ENCODE data around the gene XPNPEP2.

XPNPEP2 gene

DNA sequence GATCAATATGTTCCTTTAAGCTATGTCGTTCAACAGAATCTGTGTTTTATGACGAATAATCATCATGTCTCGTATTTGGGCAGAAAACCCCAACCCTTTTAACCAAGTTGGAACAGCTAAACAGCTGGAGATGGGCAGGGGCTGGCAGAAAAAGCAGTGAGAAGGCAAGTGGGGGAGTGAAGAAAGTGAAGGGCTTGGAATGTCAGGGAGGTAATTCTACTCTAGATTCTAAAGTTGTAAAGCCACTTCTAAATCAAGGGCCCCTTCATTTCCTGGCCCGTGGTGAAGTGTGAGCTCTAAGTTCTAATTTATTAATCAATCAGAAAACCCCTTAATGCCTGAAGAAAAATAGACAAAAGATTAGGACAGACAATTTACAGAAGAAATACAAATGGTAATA lies 61.4 kb downstream of the XPNPEP2 start:
- DNase-seq (ENCODE audit: low read depth): no peak

DNA sequence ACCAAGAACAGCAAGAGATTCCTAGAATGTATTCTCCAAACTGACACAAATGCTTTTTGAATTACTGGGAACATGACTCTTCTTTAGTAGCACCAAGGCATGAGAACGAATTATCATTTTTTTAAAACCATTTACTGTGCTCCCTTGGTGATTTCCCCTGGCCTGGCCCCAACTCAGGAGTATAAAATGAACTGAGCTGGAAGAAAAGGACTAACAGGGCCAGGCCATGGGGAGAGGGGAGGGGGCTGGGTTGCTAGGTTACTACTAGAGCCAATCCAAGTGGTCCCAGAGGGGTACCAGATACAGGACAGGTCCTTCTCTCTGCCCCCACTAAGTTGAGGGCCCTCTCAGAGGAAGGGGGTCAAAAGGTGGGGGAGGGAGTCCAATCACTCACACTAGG lies 64.1 kb downstream of the XPNPEP2 start:
- DNase-seq (ENCODE audit: low read depth): no peak

DNA sequence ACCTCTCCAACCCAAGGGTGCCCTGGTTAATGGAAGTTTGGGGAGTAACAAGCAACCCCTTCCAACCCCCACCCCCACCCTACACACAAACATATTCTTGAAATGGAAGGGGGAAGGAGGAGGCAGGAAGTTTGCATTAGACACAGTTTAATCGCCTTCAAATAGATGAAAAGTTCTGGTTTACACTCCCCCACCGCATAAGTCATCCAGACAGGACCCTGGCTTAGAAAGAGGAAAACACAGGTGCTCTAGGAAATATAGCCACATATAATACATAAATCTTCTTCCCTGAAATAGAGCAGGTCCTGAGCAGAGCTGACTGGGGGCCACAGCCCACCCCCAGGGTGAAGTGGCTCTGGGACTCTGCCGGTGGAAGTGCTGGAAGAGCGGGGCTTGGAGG lies 66.0 kb downstream of the XPNPEP2 start:
- DNase-seq (ENCODE audit: low read depth): no peak

DNA sequence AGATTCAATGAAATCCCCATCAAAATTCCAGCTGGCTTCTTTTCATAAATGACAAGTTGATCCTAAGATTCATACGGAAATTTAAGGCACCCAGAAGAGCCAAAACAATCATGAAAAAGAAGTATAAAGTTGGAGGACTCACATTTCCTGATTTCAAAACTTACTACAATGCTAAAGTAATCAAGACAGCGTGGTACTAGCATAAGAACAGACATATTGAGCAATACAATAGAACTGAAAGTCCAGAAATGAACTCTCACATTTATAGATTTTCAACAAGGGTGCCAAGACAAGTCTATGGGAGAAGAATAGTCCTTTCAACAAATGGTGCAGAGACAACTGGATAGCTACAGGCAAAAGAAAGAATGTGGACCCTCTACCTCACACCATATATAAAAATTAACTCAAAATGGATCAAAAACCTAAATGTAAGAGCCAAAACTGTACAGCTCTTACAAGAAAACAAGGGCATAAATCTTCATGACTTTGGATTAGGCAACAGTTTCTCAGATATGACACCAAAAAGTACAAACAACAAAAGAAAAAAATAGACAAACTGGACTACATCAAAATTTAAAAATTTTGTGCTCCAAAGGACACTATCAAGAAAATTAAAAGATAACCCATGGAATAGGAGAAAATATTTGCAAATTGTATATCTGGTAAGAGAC lies 69.5 kb downstream of the XPNPEP2 start:
- DNase-seq (ENCODE audit: low read depth): no peak

DNA sequence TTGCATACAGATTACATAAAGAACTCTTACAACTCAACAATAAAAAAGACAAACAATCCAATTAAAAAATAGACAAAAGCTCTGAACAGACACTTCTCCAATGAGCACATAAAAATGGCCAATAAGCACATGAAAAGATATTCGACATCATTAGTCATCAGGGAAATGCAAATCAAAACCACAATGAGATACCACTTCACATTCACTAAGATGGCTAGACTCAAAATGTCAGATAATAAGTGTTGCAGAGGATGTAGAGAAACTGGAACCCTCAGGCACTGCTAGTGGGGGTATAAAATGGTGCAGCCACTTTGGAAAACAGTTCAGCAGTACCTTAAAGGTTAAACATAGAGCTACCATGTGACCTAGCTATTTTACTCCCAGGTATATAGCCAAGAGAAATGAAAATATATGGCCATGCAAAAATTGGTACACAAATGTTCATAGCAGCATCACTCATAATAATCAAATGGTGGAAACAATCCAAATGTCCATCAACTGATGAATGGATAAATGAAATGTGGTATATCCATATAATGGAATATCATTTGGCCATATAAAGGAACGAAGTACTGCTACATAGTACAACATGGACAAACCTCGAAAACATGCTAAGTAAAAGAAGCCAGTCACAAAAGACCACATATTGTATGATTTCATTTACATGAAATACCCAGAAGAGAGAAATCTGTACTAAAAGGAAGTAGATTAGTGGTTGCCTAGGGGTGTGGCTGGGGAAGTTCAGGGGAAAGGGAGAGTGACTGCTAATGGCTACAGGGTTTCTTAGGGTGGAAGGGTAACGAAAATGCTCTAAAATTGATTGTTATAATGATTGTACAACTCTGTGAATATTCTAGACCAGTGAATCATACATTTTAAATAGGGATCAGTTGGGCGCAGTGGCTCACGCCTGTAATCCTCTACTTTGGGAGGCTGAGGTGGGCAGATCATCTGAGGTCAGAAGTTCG lies 70.3 kb downstream of the XPNPEP2 start:
- DNase-seq (ENCODE audit: low read depth): no peak

DNA sequence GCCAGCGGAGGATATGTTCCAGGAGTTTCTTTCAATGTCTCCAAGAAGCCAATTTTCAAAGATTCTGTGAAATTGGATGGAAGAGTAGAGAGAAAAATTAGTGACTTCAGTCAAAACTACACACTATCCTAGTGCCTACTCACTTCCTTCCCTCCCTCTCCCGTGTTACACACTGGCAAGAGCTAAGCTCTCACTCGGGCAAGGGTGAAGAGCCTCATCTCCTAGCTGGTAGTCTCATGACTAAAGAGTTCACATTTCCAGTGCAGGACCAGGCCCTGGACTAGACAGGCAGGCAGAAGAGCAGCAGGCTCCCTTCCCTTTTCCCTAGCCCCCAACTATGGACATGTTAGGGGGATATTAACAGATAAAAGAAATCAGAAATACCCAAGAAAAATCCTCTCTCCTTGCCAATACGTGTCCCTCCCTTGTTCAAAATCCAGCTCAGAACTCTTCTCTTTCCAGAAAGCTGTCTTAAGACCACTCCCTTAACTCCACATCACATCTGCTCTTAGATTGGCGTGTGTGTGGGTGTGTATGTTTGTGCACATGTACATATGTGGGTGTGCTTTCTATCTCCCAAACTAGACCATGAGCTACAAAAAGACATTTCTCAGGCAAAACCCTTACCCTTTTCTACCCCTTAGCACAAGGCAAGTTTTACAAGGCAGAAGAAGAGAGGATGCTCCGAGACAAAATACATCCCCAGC lies 75.0 kb downstream of the XPNPEP2 start:
- no peak for DNase-seq (ENCODE audit: low read depth)

DNA sequence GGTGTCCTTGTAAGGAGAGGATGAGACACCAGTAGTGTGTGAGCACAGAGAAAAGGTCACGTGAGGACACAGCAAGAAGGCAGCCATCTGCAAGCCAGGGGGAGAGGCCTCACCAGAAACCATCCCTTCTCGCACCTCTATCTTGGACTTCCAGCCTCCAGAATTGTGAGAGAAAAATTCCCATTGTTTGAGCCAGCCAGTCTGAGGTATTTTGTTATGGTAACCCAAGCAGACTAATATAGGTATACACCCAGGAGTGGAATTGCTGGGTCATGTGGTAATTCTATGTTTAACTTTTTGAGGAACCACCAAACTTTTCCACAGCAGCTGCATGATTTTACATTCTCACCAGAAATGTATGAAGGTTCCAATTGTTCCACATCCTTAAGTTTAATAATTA lies 79.3 kb downstream of the XPNPEP2 start:
- no peak for DNase-seq (ENCODE audit: low read depth)
